IPS-NIHi7 (cell line): ENCODE data around the gene STK4.
A peak's percentile ranks its signal among the peaks of the same experiment; 100 is the strongest.
"Not testable (repeated sequence)": the region's sequence is repeated elsewhere in the genome, so short reads cannot be mapped to it uniquely, and the experiment has no call there.

Source experiments
- DNase-seq: peaks from one replicate; pipeline ENCODE4 v3.0.0; 2012; ENCODE audit warnings: mixed read lengths; ENCODE audit errors: extremely low spot score

STK4 gene

GRCh38 chr20:44983093-44983674 is 16.9 kb downstream of the STK4 start:
- no peak for DNase-seq

GRCh38 chr20:44988631-44989171 is 22.4 kb downstream of the STK4 start:
- no peak for DNase-seq

GRCh38 chr20:44990425-44990824 is 24.1 kb downstream of the STK4 start:
- DNase-seq: no peak

GRCh38 chr20:44990957-44991356 is 24.6 kb downstream of the STK4 start:
- DNase-seq: no peak

- DNase-seq: peak; percentile 12
Measured at GRCh38 chr20:44993343-44993742, 27.0 kb downstream of the STK4 start.

- DNase-seq: no peak
Measured at GRCh38 chr20:44997171-44997570, 30.9 kb downstream of the STK4 start.

GRCh38 chr20:44997668-44998067 is 31.4 kb downstream of the STK4 start:
- DNase-seq: no peak

GRCh38 chr20:45008521-45009049 is 42.3 kb downstream of the STK4 start:
- DNase-seq: no peak

GRCh38 chr20:45010399-45010828 is 44.1 kb downstream of the STK4 start:
- no peak for DNase-seq

GRCh38 chr20:45011108-45011526 is 44.8 kb downstream of the STK4 start:
- DNase-seq: peak; percentile 52

- DNase-seq: no peak
Measured at GRCh38 chr20:45012682-45013302, 46.5 kb downstream of the STK4 start.

- DNase-seq: not testable (repeated sequence)
Measured at GRCh38 chr20:45014131-45014530, 47.8 kb downstream of the STK4 start.

- DNase-seq: no peak
Measured at GRCh38 chr20:45014671-45015415, 48.5 kb downstream of the STK4 start.

- no peak for DNase-seq
Measured at GRCh38 chr20:45016089-45016671, 49.9 kb downstream of the STK4 start.

- peak; percentile 11 for DNase-seq
Measured at GRCh38 chr20:45017281-45017680, 51.0 kb downstream of the STK4 start.

GRCh38 chr20:45017857-45018256 is 51.5 kb downstream of the STK4 start:
- no peak for DNase-seq

GRCh38 chr20:45019027-45019761 is 52.9 kb downstream of the STK4 start:
- no peak for DNase-seq

GRCh38 chr20:45019762-45020123 is 53.4 kb downstream of the STK4 start:
- DNase-seq: no peak

- DNase-seq: no peak
Measured at GRCh38 chr20:45020236-45020886, 54.0 kb downstream of the STK4 start.

GRCh38 chr20:45021631-45022030 is 55.3 kb downstream of the STK4 start:
- DNase-seq: no peak

GRCh38 chr20:45023140-45023539 is 56.8 kb downstream of the STK4 start:
- not testable (repeated sequence) for DNase-seq
